Osteoblast (primary cell): ENCODE measurements around the gene COA1. TPM values are rescaled to one million over a fixed set of nuclear protein-coding genes. Genes with fewer than 3 reads are reported as not detected.
"Not testable (repeated sequence)": the region's sequence is repeated elsewhere in the genome, so short reads cannot be mapped to it uniquely, and the experiment has no call there.

ENCODE experiments used
- DNase-seq: peaks from one replicate; pipeline ENCODE4 v3.0.0; 2011; ENCODE audit warnings: low spot score, mixed read lengths; ENCODE audit not compliant: insufficient read length; ENCODE audit errors: missing footprints
- H2AFZ ChIP-seq: 2 replicates; pipeline ENCODE4 v1.6.0; 2011; ENCODE audit warnings: mild to moderate bottlenecking, low read length
- H3K27ac ChIP-seq: 2 replicates; pipeline ENCODE4 v1.5.1; 2011; ENCODE audit warnings: mild to moderate bottlenecking, low read depth, low read length, moderate library complexity
- H3K27me3 ChIP-seq: 2 replicates; pipeline ENCODE4 v1.6.0; 2012; ENCODE audit warnings: mild to moderate bottlenecking, control low read depth, inconsistent platforms, low read length, moderate library complexity; ENCODE audit not compliant: insufficient read depth
- H3K36me3 ChIP-seq: 2 replicates; pipeline ENCODE4 v1.5.1; 2011; ENCODE audit warnings: mild to moderate bottlenecking, low read length, control low read depth, moderate library complexity; ENCODE audit not compliant: insufficient read depth
- H3K4me1 ChIP-seq: 2 replicates; pipeline ENCODE4 v1.5.1; 2011; ENCODE audit warnings: mild to moderate bottlenecking, low read length, control low read depth, moderate library complexity; ENCODE audit not compliant: insufficient read depth
- H3K4me2 ChIP-seq: 2 replicates; pipeline ENCODE4 v1.6.0; 2011; ENCODE audit warnings: mild to moderate bottlenecking, low read length; ENCODE audit not compliant: insufficient read depth
- H3K4me3 ChIP-seq: fragments of 200-600 bp; sonication (generic); 3 replicates; pipeline ENCODE4 v1.5.1; 2012; ENCODE audit warnings: mild to moderate bottlenecking, low read length, inconsistent platforms; ENCODE audit not compliant: insufficient read depth
- H3K79me2 ChIP-seq: 2 replicates; pipeline ENCODE4 v1.6.0; 2012; ENCODE audit warnings: mild to moderate bottlenecking, low read length, control low read depth, inconsistent platforms; ENCODE audit not compliant: insufficient read depth
- H3K9me3 ChIP-seq: 2 replicates; pipeline ENCODE4 v1.5.1; 2011; ENCODE audit warnings: low read depth, low read length, control low read depth
- H4K20me1 ChIP-seq: 2 replicates; pipeline ENCODE4 v1.6.0; 2012; ENCODE audit warnings: mild to moderate bottlenecking, low read length, control low read depth; ENCODE audit not compliant: insufficient read depth
- CTCF ChIP-seq: IDR thresholded peaks from 2 replicates; pipeline ENCODE4 v1.5.1; 2011; ENCODE audit warnings: mild to moderate bottlenecking, low read depth, low read length, moderate library complexity; ENCODE audit errors: extremely low read depth
- total RNA-seq: library from RNA; depleted of rRNA; stranded (reverse); fragments of >200 nt; gene quantifications from 2 replicates; pipeline ENCODE4 v1.2.3, GENCODE V29; 2012

Gene COA1
- total RNA-seq, 1 donor, result 34.0 TPM

GRCh38 chr7:43631559-43631958, 97.8 kb downstream of the COA1 start:
- Histone ChIP-seq H3K36me3 (peaks cover 78% of the 10 kb centered on the region), H2AFZ (no peak overlapping the region), H3K4me2 (no peak overlapping the region), H3K27ac (no peak overlapping the region), H3K4me1 (peaks cover 18% of the 10 kb centered on the region), H3K79me2 (peaks cover 74% of the 10 kb centered on the region), H3K9me3 (no peaks in the 10 kb centered on the region), H3K27me3 (no peaks in the 10 kb centered on the region), H4K20me1 (peaks cover 8% of the 10 kb centered on the region), H3K4me3 (no peak overlapping the region)
- no peak for DNase-seq
- TF ChIP-seq CTCF, result no peak

GRCh38 chr7:43630482-43630881, 98.8 kb downstream of the COA1 start:
- Histone ChIP-seq H4K20me1 (peaks cover 8% of the 10 kb centered on the region), H3K79me2 (peaks cover 80% of the 10 kb centered on the region), H3K27me3 (no peaks in the 10 kb centered on the region), H3K9me3 (no peaks in the 10 kb centered on the region), H3K4me2 (no peak overlapping the region), H2AFZ (no peak overlapping the region), H3K4me1 (peaks cover 10% of the 10 kb centered on the region), H3K27ac (no peak overlapping the region), H3K36me3 (peaks cover 83% of the 10 kb centered on the region), H3K4me3 (no peak overlapping the region)
- DNase-seq, result no peak
- no peak for TF ChIP-seq CTCF

- no peak for TF ChIP-seq CTCF
- DNase-seq, result no peak
- no peak overlapping the region for H3K4me3 ChIP-seq
- H3K36me3 ChIP-seq, result peaks cover 88% of the 10 kb centered on the region
- H3K27me3 ChIP-seq, result no peaks in the 10 kb centered on the region
- no peaks in the 10 kb centered on the region for H3K9me3 ChIP-seq
- H3K4me2 ChIP-seq, result no peak overlapping the region
- H3K79me2 ChIP-seq, result peaks cover 82% of the 10 kb centered on the region
- H4K20me1 ChIP-seq, result peaks cover 8% of the 10 kb centered on the region
- H3K4me1 ChIP-seq, result peaks cover 11% of the 10 kb centered on the region
- H3K27ac ChIP-seq, result no peak overlapping the region
- no peak overlapping the region for H2AFZ ChIP-seq
Measured at GRCh38 chr7:43629857-43630256, 99.5 kb downstream of the COA1 start.

GRCh38 chr7:43628431-43628830, 100.9 kb downstream of the COA1 start:
- Histone ChIP-seq H4K20me1 (peaks cover 3% of the 10 kb centered on the region), H3K27me3 (no peaks in the 10 kb centered on the region), H3K79me2 (peaks cover 81% of the 10 kb centered on the region), H3K4me3 (no peak overlapping the region), H3K4me1 (peaks cover 7% of the 10 kb centered on the region), H3K4me2 (no peak overlapping the region), H3K36me3 (peaks cover 88% of the 10 kb centered on the region), H3K9me3 (no peaks in the 10 kb centered on the region), H3K27ac (no peak overlapping the region), H2AFZ (no peak overlapping the region)
- no peak for TF ChIP-seq CTCF
- DNase-seq, result no peak

DNA sequence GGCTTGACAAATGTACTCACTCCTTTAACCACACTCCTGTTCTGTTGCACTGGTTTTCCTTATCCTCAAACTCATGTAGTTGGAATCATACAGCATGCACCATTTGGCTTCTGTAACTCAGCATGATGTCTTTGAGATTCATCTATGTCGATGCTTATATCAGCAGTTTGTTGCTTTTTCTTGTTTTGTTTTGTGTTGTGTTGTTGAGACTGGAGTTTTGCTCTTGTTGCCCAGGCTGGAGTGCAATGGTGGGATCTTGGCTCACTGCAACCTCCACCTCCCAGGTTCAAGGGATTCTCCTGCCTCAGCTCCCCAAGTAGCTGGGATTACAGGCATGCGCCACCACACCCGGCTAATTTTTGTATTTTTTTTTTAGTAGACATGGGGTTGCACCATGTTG, 101.5 kb downstream of the COA1 start:
- Histone ChIP-seq H3K36me3 (peaks cover 88% of the 10 kb centered on the region), H3K79me2 (peaks cover 81% of the 10 kb centered on the region)
- H3K4me1 ChIP-seq, H4K20me1 ChIP-seq, H3K27ac ChIP-seq, H3K27me3 ChIP-seq, H2AFZ ChIP-seq, DNase-seq, H3K4me2 ChIP-seq, H3K9me3 ChIP-seq, H3K4me3 ChIP-seq: not testable (repeated sequence)
